ENCODE data around the gene ZIC1.

DNA sequence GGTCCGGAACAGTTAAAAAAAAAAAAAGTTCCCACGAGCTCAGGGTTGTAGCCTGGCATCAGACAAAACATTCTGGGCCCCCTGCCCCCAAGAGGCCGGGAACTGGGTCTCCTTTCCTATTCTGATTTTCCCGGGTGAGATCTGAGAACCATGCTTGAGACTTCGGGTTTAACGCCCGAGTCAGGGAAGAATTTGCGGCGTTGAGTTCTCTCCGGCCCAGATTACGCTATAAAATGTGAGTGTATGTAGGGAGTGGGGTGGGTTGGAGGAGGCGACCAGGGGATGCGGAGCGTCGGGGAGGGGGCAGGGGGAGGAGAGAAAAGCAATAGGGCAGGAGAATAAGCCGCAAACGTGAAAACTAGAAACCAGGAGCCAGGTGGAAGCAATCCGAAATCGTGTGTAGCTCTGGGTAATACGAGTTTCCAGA lies 2.7 kb downstream of the ZIC1 start:
- TF ChIP-seq, protein P1, sequence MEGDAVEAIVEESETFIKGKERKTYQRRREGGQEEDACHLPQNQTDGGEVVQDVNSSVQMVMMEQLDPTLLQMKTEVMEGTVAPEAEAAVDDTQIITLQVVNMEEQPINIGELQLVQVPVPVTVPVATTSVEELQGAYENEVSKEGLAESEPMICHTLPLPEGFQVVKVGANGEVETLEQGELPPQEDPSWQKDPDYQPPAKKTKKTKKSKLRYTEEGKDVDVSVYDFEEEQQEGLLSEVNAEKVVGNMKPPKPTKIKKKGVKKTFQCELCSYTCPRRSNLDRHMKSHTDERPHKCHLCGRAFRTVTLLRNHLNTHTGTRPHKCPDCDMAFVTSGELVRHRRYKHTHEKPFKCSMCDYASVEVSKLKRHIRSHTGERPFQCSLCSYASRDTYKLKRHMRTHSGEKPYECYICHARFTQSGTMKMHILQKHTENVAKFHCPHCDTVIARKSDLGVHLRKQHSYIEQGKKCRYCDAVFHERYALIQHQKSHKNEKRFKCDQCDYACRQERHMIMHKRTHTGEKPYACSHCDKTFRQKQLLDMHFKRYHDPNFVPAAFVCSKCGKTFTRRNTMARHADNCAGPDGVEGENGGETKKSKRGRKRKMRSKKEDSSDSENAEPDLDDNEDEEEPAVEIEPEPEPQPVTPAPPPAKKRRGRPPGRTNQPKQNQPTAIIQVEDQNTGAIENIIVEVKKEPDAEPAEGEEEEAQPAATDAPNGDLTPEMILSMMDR (IDR thresholded peaks at IDR 0.05) = no peak
- TF ChIP-seq POLR2A (IDR thresholded peaks at IDR 0.05) (no peak), POLR2AphosphoS5 (IDR thresholded peaks at IDR 0.05) (no peak)

Data from breast epithelium (tissue), 3 donors.